ENCODE results near the gene ARL15. TPM values are rescaled to one million over a fixed set of nuclear protein-coding genes. Genes with fewer than 3 reads are reported as not detected.

ARL15 gene
- total and polyA plus RNA-seq, 8 donors = 20.2 to 27.7 (median 25.1) TPM

- Histone ChIP-seq H3K36me3 (no peaks in the 10 kb centered on the region), H3K27me3 (no peaks in the 10 kb centered on the region), H3K4me3 (no peak overlapping the region), H3K9me3 (no peaks in the 10 kb centered on the region), H3K4me1 (peaks cover 0 to 26% of the 10 kb centered on the region in 2 donors), H3K27ac (no peak overlapping the region)
- TF ChIP-seq, protein P1, sequence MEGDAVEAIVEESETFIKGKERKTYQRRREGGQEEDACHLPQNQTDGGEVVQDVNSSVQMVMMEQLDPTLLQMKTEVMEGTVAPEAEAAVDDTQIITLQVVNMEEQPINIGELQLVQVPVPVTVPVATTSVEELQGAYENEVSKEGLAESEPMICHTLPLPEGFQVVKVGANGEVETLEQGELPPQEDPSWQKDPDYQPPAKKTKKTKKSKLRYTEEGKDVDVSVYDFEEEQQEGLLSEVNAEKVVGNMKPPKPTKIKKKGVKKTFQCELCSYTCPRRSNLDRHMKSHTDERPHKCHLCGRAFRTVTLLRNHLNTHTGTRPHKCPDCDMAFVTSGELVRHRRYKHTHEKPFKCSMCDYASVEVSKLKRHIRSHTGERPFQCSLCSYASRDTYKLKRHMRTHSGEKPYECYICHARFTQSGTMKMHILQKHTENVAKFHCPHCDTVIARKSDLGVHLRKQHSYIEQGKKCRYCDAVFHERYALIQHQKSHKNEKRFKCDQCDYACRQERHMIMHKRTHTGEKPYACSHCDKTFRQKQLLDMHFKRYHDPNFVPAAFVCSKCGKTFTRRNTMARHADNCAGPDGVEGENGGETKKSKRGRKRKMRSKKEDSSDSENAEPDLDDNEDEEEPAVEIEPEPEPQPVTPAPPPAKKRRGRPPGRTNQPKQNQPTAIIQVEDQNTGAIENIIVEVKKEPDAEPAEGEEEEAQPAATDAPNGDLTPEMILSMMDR (IDR thresholded peaks at IDR 0.05) = no peak
- intact Hi-C loops (cut with DNase I) = no loop called here
- ATAC-seq = no peak
- DNase-seq = no peak
Measured at GRCh38 chr5:54313311-54314270, 3.2 kb upstream of the ARL15 start.

DNA sequence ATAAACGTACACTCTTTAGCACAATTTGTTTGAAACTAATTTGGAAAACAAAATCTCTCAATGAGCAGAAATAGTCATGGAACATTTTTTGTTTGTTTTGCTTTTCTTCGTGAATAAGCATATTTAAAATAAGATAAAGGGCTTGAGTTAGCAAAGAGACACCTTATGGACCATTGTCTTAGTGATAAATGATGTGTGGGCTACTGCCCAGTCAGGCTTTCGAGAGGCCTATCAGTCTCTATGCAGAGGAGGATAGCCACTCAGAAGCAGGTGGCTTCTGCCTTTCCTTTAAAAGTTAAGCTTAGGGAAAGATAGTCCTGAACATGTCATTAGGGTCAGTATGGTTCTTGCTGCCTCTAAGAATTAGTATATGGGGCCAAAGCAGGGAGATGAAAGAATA is 2.1 kb upstream of the ARL15 start:
- Histone ChIP-seq H3K4me1 (peaks cover 0 to 33% of the 10 kb centered on the region in 2 donors), H3K36me3 (no peaks in the 10 kb centered on the region), H3K9me3 (no peaks in the 10 kb centered on the region), H3K4me3 (no peak overlapping the region), H3K27me3 (no peaks in the 10 kb centered on the region), H3K27ac (no peak overlapping the region)
- DNase-seq (no peak), ATAC-seq (no peak)
- intact Hi-C loops (cut with DNase I) = no loop called here
- TF ChIP-seq, protein P1 (IDR thresholded peaks at IDR 0.05) = no peak

DNA sequence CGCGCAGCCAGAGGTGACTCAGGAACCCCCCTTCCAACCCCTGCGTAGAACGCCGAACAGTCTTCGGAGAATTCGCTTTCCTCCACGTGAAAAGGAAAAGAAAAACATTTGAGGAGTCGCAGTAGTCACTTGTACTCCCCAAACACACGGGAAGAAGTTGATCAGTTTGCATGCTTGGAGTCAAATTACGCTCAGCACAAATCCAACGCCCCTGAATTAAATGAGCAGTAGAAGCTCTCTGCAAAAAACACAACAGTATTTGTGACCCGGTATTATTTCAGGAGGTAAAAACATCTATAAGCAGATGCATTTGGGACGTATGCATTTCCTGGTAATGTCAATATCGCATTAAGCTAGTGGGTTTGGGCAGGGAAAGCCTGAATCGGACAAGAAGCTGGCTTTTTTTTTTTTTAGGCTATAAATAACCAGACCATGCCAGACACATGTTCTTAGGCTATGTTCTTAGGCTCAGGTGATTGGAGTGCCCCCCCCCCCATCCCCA is 854 bp upstream of the ARL15 start:
- Histone ChIP-seq H3K4me1 (peaks cover 0 to 33% of the 10 kb centered on the region in 2 donors), H3K9me3 (no peaks in the 10 kb centered on the region), H3K27ac (peak overlapping the region; percentile 85 to 91), H3K4me3 (peak overlapping the region; percentile 73 to 92), H3K27me3 (no peaks in the 10 kb centered on the region), H3K36me3 (no peaks in the 10 kb centered on the region)
- TF ChIP-seq, protein P1 (IDR thresholded peaks at IDR 0.05) = no peak
- ATAC-seq (peak; percentile 27), DNase-seq (peak in 1 of 4 donors; percentile 41)
- intact Hi-C loops (cut with DNase I) = no loop called here

GRCh38 chr5:54309691-54310432 is 511 bp downstream of the ARL15 start:
- intact Hi-C loops (cut with DNase I) = no loop called here
- Histone ChIP-seq H3K4me3 (peak overlapping the region; percentile 73 to 92), H3K27ac (peak overlapping the region; percentile 89 to 91), H3K36me3 (no peaks in the 10 kb centered on the region), H3K27me3 (no peaks in the 10 kb centered on the region), H3K9me3 (no peaks in the 10 kb centered on the region), H3K4me1 (peaks cover 0 to 33% of the 10 kb centered on the region in 2 donors)
- DNase-seq (peak in 3 of 4 donors; percentile 35 to 88 (median 47)), ATAC-seq (peak; percentile 55)
- TF ChIP-seq, protein P1 (IDR thresholded peaks at IDR 0.05) = no peak
